Hepatocyte (in vitro differentiated cells): ENCODE data around the gene PDK2.

ENCODE experiments used
- EZH2 ChIP-seq: fragments of 200-600 bp; sonication (generic); IDR thresholded peaks from 2 replicates; pipeline ENCODE4 v1.6.1; 2016; ENCODE audit warnings: antibody characterized with exemption, mild to moderate bottlenecking, borderline replicate concordance
- TF ChIP-seq, protein P1 (sequence below): fragments of 200-600 bp; sonication (generic); IDR thresholded peaks from 2 replicates; pipeline ENCODE4 v1.5.1; 2016; ENCODE audit warnings: antibody characterized with exemption, mild to moderate bottlenecking; ENCODE audit not compliant: poor library complexity

DNA sequence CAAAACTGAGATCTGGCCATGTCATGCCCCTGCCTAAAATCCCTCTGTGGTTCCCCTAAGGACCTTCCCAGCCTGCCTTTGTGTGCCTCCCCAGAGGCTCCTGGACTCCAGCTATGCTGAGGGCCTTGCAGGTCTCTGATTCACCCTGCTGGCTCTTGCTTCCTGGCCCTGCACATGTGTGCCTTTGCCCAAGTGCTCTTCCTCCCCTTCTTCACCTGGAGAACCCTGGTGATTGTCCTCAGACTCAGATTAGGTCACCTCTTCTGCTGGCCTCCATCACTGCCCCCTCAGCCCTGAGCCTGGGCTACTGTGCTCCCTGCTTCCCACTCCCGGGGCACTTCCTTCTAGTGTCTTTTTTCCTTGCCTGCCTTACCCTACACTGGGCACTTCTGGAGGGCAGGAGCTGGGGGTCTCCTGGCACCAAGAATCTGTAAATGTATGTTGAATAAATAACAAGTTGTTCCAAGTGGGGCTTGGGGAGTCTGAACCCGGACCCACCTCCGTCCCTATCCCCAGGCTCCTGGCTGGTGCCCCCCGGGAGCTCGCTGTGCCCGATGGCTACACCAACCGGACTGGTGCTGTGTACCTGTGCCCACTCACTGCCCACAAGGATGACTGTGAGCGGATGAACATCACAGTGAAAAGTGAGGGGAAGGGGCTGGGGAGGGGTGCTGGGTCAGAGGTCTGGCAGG lies 31.4 kb upstream of the PDK2 start:
- TF ChIP-seq, protein P1, sequence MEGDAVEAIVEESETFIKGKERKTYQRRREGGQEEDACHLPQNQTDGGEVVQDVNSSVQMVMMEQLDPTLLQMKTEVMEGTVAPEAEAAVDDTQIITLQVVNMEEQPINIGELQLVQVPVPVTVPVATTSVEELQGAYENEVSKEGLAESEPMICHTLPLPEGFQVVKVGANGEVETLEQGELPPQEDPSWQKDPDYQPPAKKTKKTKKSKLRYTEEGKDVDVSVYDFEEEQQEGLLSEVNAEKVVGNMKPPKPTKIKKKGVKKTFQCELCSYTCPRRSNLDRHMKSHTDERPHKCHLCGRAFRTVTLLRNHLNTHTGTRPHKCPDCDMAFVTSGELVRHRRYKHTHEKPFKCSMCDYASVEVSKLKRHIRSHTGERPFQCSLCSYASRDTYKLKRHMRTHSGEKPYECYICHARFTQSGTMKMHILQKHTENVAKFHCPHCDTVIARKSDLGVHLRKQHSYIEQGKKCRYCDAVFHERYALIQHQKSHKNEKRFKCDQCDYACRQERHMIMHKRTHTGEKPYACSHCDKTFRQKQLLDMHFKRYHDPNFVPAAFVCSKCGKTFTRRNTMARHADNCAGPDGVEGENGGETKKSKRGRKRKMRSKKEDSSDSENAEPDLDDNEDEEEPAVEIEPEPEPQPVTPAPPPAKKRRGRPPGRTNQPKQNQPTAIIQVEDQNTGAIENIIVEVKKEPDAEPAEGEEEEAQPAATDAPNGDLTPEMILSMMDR, result no peak
- no peak for TF ChIP-seq EZH2
